ENCODE measurements around the gene TELO2. TPM values are rescaled to one million over a fixed set of nuclear protein-coding genes. Genes with fewer than 3 reads are reported as not detected.

The TELO2 gene
- total RNA-seq, 2 donors from 2014 or later, result 24.8 to 27.9 TPM

DNA sequence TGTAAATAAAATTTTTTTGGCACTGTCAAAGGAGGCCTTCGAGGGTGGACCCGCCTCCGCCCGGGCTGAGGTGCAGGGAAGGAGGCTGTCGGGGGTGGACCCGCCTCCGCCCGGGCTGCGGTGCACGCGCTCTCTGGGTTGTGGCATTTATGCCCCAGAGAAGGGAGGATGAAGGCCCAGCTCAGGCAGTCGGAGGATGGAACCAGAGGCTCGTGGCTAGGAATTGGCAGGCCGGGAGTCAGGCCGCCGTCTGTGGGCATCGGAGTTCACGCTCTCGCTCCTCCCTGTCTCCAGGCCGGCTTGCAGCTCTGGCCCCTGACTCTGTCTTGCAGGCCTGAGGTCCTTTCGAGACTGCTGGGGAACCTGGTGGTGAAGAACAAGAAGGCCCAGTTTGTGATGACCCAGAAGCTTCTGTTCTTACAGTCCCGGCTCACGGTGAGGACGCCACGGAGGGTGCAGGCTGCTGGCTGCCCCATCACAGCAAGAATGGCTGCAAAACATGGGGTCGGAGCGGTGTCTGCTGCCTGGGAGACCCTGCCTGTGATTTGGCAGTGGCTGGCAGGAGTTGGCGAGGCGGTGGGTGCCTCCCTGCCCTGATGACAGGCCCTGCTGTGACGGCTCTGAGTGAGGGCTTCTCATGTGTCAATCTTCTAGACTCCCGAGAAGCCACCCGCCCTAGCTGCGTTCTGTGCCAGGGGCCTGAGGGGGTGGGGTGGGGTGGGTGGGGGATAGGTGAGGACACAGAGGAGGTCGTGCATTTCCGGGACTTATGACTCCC, 5.9 kb downstream of the TELO2 start:
- DNase-seq (ENCODE audit: low spot score) (no peak), ATAC-seq (ENCODE audit: insufficient number of reproducible peaks, low FRiP score, low read depth) (no peak)
- H3K27me3 ChIP-seq (replicated peaks; ENCODE audit: insufficient read depth), result no peaks in the 10 kb centered on the region
- peaks cover 67% of the 10 kb centered on the region for H3K36me3 ChIP-seq
- TF ChIP-seq, protein P1, sequence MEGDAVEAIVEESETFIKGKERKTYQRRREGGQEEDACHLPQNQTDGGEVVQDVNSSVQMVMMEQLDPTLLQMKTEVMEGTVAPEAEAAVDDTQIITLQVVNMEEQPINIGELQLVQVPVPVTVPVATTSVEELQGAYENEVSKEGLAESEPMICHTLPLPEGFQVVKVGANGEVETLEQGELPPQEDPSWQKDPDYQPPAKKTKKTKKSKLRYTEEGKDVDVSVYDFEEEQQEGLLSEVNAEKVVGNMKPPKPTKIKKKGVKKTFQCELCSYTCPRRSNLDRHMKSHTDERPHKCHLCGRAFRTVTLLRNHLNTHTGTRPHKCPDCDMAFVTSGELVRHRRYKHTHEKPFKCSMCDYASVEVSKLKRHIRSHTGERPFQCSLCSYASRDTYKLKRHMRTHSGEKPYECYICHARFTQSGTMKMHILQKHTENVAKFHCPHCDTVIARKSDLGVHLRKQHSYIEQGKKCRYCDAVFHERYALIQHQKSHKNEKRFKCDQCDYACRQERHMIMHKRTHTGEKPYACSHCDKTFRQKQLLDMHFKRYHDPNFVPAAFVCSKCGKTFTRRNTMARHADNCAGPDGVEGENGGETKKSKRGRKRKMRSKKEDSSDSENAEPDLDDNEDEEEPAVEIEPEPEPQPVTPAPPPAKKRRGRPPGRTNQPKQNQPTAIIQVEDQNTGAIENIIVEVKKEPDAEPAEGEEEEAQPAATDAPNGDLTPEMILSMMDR (IDR thresholded peaks at IDR 0.05), result no peak
- peaks cover 6 to 12% of the 10 kb centered on the region in 2 donors for H3K4me1 ChIP-seq (ENCODE audit: control insufficient read depth in 1 of 2, low read depth in 2 of 2)
- H3K27ac ChIP-seq, result no peak overlapping the region
- H3K9me3 ChIP-seq, result no peaks in the 10 kb centered on the region
- H3K4me3 ChIP-seq, result no peak overlapping the region

DNA sequence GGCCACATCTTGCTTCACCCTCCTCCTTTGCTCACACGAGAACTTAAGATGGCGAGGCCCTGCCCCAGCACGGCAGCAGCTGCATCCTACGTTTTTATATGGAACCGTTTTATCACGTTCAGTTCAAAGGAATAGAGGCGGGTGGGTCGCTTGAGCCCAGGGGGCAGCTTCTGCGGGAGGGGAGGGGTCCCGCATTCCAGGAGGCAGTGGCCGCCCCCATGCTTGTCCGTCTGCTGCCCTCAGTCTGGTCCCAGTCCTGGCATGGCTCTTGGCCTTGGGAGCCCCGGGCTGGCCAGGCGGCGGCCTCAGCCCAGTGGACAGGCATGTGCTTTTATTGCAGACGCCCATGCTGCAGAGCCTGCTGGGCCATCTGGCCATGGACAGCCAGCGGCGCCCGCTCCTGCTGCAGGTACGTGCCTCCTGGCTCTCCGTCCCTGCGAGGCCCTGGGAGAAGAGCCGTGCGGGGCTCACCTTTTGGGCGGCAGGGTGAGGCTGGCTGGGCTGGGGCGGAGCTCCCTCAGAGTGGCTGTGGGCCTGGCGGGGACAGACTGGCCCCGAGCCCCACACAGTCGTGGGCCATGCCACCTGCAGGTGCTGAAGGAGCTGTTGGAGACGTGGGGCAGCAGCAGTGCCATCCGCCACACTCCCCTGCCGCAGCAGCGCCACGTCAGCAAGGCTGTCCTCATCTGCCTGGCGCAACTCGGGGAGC, 6.8 kb downstream of the TELO2 start:
- TF ChIP-seq, protein P1 (IDR thresholded peaks at IDR 0.05), result no peak
- DNase-seq (ENCODE audit: low spot score) (no peak), ATAC-seq (ENCODE audit: insufficient number of reproducible peaks, low FRiP score, low read depth) (no peak)
- Histone ChIP-seq H3K27me3 (replicated peaks; ENCODE audit: insufficient read depth) (no peaks in the 10 kb centered on the region), H3K36me3 (peaks cover 63% of the 10 kb centered on the region), H3K27ac (no peak overlapping the region), H3K4me3 (no peak overlapping the region), H3K9me3 (no peaks in the 10 kb centered on the region), H3K4me1 (ENCODE audit: control insufficient read depth in 1 of 2, low read depth in 2 of 2) (peaks cover 0 to 4% of the 10 kb centered on the region in 2 donors)

DNA sequence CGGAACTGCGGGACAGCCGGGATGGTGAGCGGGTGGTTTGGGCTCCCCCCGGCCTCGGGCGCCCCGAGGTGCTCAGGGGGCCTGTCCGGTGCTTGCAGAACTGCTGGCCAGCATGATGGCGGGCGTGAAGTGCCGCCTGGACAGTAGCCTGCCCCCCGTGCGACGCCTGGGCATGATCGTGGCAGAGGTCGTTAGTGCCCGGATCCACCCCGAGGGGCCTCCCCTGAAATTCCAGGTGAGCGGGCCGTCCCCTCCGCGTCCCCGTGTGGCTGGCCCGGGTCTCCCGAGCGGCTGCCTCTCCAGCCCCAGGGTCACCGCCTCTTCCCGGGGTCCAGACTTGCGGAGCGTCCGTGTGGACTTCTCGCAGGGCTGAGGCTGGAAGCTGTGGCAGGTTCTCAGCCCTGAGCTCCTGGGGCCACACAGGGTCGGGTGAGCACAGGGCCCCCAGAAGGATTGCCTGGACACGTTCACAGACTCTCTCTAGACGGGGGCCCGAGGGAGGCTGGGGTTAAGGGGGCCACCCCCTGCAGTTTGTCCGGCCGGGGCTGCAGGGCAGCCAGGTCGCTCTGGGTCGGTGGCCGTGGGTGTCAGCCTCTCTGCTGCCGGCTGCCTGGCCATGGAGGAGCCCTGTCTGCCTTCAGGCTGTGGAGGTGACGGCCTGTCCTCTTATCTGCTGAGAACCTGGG, 7.4 kb downstream of the TELO2 start:
- ATAC-seq (ENCODE audit: insufficient number of reproducible peaks, low FRiP score, low read depth), result no peak
- peaks cover 64% of the 10 kb centered on the region for H3K36me3 ChIP-seq
- no peaks in the 10 kb centered on the region for H3K4me1 ChIP-seq (ENCODE audit: control insufficient read depth in 1 of 2, low read depth in 2 of 2)
- H3K9me3 ChIP-seq, result no peaks in the 10 kb centered on the region
- no peak overlapping the region for H3K27ac ChIP-seq
- H3K4me3 ChIP-seq, result no peak overlapping the region
- TF ChIP-seq, protein P1 (IDR thresholded peaks at IDR 0.05), result no peak
- DNase-seq (ENCODE audit: low spot score), result no peak
- no peaks in the 10 kb centered on the region for H3K27me3 ChIP-seq (replicated peaks; ENCODE audit: insufficient read depth)

DNA sequence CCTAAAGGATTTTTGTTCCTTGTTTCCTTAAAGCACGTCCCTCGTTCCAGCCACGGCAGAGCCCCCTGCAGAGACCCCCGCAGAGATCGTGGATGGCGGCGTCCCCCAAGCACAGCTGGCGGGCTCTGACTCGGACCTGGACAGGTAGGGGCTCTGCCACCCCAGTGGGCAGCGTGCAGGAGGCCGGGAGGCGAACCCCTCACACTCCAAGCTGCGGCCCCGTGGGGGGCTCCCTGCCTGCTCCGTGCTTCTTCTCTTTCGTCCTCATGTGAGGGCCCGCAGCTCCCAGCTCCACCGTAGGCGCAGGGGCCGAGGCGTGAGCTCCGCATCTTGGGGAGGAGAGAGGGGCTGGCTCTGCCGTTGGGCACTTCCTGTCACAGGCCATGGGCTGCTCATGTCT, 8.5 kb downstream of the TELO2 start:
- Histone ChIP-seq H3K4me3 (no peak overlapping the region), H3K27me3 (replicated peaks; ENCODE audit: insufficient read depth) (no peaks in the 10 kb centered on the region), H3K9me3 (no peaks in the 10 kb centered on the region), H3K4me1 (ENCODE audit: control insufficient read depth in 1 of 2, low read depth in 2 of 2) (no peaks in the 10 kb centered on the region), H3K36me3 (peaks cover 64% of the 10 kb centered on the region), H3K27ac (no peak overlapping the region)
- TF ChIP-seq, protein P1 (IDR thresholded peaks at IDR 0.05), result no peak
- DNase-seq (ENCODE audit: low spot score) (no peak), ATAC-seq (ENCODE audit: insufficient number of reproducible peaks, low FRiP score, low read depth) (no peak)

All from thoracic aorta (tissue), 2 donors.